HepG2 (cell line): ENCODE results near the gene CARD19. TPM values are rescaled to one million over a fixed set of nuclear protein-coding genes. Genes with fewer than 3 reads are reported as not detected.

Experiments used
- MZF1 ChIP-seq: sonication (generic); formaldehyde crosslinking; IDR thresholded peaks from 2 replicates; pipeline ENCODE4 v1.8.1; 2023; ENCODE audit warnings: mild to moderate bottlenecking, missing genetic modification reagents, borderline replicate concordance
- NR2F6 ChIP-seq, 2 experiments: IDR thresholded peaks; 2 replicates each; pipeline ENCODE4 v1.6.1; 2016; ENCODE audit warnings: antibody characterized with exemption in 1 of 2, mild to moderate bottlenecking in 1 of 2
- POGZ ChIP-seq: sonication (generic); formaldehyde crosslinking; IDR thresholded peaks from 2 replicates; pipeline ENCODE4 v1.4.0; 2020; ENCODE audit warnings: mild to moderate bottlenecking, missing genetic modification reagents
- SP5 ChIP-seq: IDR thresholded peaks from 2 replicates; pipeline ENCODE4 v1.6.1; 2016; ENCODE audit warnings: low read depth, borderline replicate concordance
- ZIK1 ChIP-seq: sonication (generic); formaldehyde crosslinking; IDR thresholded peaks from 2 replicates; pipeline ENCODE4 v1.5.0; 2020; ENCODE audit warnings: mild to moderate bottlenecking, low read depth, missing genetic modification reagents, borderline replicate concordance
- ZMYM2 ChIP-seq: sonication (generic); formaldehyde crosslinking; IDR thresholded peaks from 2 replicates; pipeline ENCODE4 v1.8.0; 2022; ENCODE audit warnings: mild to moderate bottlenecking, missing genetic modification reagents
- ZNF547 ChIP-seq: sonication (generic); formaldehyde crosslinking; IDR thresholded peaks from 2 replicates; pipeline ENCODE4 v1.5.1; 2020; ENCODE audit warnings: mild to moderate bottlenecking, missing genetic modification reagents
- ZNF562 ChIP-seq: sonication (generic); formaldehyde crosslinking; IDR thresholded peaks from 2 replicates; pipeline ENCODE4 v1.8.0; 2022; ENCODE audit warnings: missing genetic modification reagents, borderline replicate concordance
- ZNF598 ChIP-seq: sonication (generic); formaldehyde crosslinking; IDR thresholded peaks from 2 replicates; pipeline ENCODE4 v1.5.1; 2020; ENCODE audit warnings: mild to moderate bottlenecking, missing genetic modification reagents, borderline replicate concordance
- ZNF772 ChIP-seq: sonication (generic); formaldehyde crosslinking; IDR thresholded peaks from 2 replicates; pipeline ENCODE4 v1.5.0; 2020; ENCODE audit warnings: mild to moderate bottlenecking, missing genetic modification reagents
- ZSCAN20 ChIP-seq: sonication (generic); formaldehyde crosslinking; IDR thresholded peaks from 2 replicates; pipeline ENCODE4 v1.4.0; 2020; ENCODE audit warnings: missing genetic modification reagents, mild to moderate bottlenecking, borderline replicate concordance
- ZSCAN31 ChIP-seq: sonication (generic); formaldehyde crosslinking; IDR thresholded peaks from 2 replicates; pipeline ENCODE4 v1.5.0; 2020; ENCODE audit warnings: low read depth, mild to moderate bottlenecking, missing genetic modification reagents
- polyA plus RNA-seq, 8 experiments: library from polyadenylated mRNA; depleted of rRNA in 3 of 8; stranded (reverse) in 7 of 8; unstranded in 1 of 8; fragments of >200 nt; fragmentation: Illumina TruSeq in 4 of 8; extraction: Trizol in 4 of 8; gene quantifications; 2 replicates each; pipeline versions ENCODE4 v1.2.1 to v1.2.3, GENCODE V29; 2011 to 2016; ENCODE audit warnings: low read depth in 4 of 8, missing spikeins in 1 of 8, mixed read lengths in 1 of 8; ENCODE audit not compliant: insufficient read depth in 1 of 8
- total RNA-seq, 5 experiments: library from RNA; depleted of rRNA; stranded (reverse); fragments of >200 nt; fragmentation: Illumina TruSeq; extraction: Trizol; gene quantifications; 2 replicates each; pipeline ENCODE4 v1.2.3, GENCODE V29; 2016; ENCODE audit warnings: low read depth in 1 of 5
- TF ChIP-seq, protein P1 (sequence below): sonication (generic); formaldehyde crosslinking; IDR thresholded peaks from 2 replicates; pipeline ENCODE4; 2020; ENCODE audit warnings: missing genetic modification reagents, mild to moderate bottlenecking, borderline replicate concordance
- TF ChIP-seq, protein P2 (sequence below): sonication (generic); formaldehyde crosslinking; IDR thresholded peaks from 2 replicates; pipeline ENCODE4 v1.5.1; 2020; ENCODE audit warnings: missing genetic modification reagents, mild to moderate bottlenecking, borderline replicate concordance
- TF ChIP-seq, protein P3 (sequence below): sonication (generic); formaldehyde crosslinking; IDR thresholded peaks from 2 replicates; pipeline ENCODE4 v1.5.1; 2020; ENCODE audit warnings: mild to moderate bottlenecking, missing genetic modification reagents, borderline replicate concordance

Gene CARD19
- total and polyA plus RNA-seq, 2 of the 13 experiments (the other 11 are each of a cell fraction or from before 2014, with no cell fraction given): 18.4 to 47.2 TPM

DNA sequence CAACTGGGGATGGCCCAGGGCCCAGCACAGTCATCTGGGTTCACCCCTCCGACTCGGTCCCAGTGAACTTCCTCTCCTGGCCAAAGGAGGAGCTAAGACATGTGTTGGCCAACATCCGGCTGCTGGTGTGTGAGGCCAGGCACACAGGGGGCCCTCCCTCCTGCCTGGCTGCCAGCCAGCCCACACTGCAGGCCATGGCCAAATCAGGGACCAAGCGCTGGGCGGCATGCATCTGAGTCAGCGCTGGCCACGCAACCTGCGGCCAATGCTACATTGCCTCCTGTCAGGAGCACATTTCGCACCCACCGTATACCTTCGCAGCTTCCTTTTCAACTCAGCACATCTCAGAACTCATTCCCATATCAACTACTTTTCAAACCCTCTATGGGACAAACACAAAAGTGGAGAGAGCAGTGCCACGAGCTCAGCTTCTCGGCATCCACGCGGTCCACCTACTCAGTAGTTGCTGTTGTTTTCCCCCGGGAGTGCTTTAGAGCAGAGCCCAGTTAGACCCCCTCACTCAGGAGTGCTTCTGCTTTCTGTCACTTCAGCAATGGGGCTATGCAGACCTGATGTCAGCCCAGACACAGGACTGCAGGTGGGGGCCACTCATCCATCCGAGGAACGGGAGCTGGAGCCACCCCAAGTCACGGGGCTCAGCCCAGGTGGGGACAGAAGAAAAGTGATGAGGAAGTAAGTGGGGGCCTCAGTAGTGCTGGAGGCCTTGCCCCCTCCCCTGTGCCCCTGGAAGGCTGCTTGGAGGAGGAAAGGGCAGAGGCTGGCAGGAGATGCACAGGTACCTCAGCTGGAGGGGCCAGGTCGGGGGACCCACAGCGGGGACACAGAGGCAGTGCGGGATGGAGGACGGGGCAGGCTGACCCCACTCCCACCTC is 24.2 kb downstream of the CARD19 start (continued):
- TF ChIP-seq ZNF547 (CRISPR knock-in tag): peak; percentile 51; the same call in 1 of the 2 replicates
- TF ChIP-seq ZIK1 (CRISPR knock-in tag): peak; percentile 83
- peak; percentile 90 for TF ChIP-seq ZSCAN31
- TF ChIP-seq ZNF772 (CRISPR knock-in tag): peak; percentile 79
- TF ChIP-seq NR2F6 (IDR thresholded peaks at IDR 0.05): no peak
- peak; percentile 84 for TF ChIP-seq NR2F6 (CRISPR knock-in tag; IDR thresholded peaks at IDR 0.05)
- TF ChIP-seq ZSCAN20 (CRISPR knock-in tag): 0 out of 2 replicates have a peak, but pooled peaks have one; percentile 37
- TF ChIP-seq, protein P1, sequence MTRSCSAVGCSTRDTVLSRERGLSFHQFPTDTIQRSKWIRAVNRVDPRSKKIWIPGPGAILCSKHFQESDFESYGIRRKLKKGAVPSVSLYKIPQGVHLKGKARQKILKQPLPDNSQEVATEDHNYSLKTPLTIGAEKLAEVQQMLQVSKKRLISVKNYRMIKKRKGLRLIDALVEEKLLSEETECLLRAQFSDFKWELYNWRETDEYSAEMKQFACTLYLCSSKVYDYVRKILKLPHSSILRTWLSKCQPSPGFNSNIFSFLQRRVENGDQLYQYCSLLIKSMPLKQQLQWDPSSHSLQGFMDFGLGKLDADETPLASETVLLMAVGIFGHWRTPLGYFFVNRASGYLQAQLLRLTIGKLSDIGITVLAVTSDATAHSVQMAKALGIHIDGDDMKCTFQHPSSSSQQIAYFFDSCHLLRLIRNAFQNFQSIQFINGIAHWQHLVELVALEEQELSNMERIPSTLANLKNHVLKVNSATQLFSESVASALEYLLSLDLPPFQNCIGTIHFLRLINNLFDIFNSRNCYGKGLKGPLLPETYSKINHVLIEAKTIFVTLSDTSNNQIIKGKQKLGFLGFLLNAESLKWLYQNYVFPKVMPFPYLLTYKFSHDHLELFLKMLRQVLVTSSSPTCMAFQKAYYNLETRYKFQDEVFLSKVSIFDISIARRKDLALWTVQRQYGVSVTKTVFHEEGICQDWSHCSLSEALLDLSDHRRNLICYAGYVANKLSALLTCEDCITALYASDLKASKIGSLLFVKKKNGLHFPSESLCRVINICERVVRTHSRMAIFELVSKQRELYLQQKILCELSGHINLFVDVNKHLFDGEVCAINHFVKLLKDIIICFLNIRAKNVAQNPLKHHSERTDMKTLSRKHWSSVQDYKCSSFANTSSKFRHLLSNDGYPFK (CRISPR knock-in tag): peak; percentile 89
- peak; percentile 80 for TF ChIP-seq SP5 (CRISPR knock-in tag)
- TF ChIP-seq, protein P2, sequence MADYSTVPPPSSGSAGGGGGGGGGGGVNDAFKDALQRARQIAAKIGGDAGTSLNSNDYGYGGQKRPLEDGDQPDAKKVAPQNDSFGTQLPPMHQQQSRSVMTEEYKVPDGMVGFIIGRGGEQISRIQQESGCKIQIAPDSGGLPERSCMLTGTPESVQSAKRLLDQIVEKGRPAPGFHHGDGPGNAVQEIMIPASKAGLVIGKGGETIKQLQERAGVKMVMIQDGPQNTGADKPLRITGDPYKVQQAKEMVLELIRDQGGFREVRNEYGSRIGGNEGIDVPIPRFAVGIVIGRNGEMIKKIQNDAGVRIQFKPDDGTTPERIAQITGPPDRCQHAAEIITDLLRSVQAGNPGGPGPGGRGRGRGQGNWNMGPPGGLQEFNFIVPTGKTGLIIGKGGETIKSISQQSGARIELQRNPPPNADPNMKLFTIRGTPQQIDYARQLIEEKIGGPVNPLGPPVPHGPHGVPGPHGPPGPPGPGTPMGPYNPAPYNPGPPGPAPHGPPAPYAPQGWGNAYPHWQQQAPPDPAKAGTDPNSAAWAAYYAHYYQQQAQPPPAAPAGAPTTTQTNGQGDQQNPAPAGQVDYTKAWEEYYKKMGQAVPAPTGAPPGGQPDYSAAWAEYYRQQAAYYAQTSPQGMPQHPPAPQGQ: peak; percentile 95; the same call in 1 of the 2 replicates
- peak; percentile 53; the same call in 1 of the 2 replicates for TF ChIP-seq ZNF598 (CRISPR knock-in tag)
- no peak; the same call in 1 of the 2 replicates for TF ChIP-seq ZMYM2 (CRISPR knock-in tag)
- 0 out of 2 replicates have a peak, but pooled peaks have one; percentile 63 for TF ChIP-seq MZF1 (CRISPR knock-in tag)
- TF ChIP-seq, protein P3, sequence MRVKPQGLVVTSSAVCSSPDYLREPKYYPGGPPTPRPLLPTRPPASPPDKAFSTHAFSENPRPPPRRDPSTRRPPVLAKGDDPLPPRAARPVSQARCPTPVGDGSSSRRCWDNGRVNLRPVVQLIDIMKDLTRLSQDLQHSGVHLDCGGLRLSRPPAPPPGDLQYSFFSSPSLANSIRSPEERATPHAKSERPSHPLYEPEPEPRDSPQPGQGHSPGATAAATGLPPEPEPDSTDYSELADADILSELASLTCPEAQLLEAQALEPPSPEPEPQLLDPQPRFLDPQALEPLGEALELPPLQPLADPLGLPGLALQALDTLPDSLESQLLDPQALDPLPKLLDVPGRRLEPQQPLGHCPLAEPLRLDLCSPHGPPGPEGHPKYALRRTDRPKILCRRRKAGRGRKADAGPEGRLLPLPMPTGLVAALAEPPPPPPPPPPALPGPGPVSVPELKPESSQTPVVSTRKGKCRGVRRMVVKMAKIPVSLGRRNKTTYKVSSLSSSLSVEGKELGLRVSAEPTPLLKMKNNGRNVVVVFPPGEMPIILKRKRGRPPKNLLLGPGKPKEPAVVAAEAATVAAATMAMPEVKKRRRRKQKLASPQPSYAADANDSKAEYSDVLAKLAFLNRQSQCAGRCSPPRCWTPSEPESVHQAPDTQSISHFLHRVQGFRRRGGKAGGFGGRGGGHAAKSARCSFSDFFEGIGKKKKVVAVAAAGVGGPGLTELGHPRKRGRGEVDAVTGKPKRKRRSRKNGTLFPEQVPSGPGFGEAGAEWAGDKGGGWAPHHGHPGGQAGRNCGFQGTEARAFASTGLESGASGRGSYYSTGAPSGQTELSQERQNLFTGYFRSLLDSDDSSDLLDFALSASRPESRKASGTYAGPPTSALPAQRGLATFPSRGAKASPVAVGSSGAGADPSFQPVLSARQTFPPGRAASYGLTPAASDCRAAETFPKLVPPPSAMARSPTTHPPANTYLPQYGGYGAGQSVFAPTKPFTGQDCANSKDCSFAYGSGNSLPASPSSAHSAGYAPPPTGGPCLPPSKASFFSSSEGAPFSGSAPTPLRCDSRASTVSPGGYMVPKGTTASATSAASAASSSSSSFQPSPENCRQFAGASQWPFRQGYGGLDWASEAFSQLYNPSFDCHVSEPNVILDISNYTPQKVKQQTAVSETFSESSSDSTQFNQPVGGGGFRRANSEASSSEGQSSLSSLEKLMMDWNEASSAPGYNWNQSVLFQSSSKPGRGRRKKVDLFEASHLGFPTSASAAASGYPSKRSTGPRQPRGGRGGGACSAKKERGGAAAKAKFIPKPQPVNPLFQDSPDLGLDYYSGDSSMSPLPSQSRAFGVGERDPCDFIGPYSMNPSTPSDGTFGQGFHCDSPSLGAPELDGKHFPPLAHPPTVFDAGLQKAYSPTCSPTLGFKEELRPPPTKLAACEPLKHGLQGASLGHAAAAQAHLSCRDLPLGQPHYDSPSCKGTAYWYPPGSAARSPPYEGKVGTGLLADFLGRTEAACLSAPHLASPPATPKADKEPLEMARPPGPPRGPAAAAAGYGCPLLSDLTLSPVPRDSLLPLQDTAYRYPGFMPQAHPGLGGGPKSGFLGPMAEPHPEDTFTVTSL (CRISPR knock-in tag): peak; percentile 50; the same call in 1 of the 2 replicates
- peak; percentile 82 for TF ChIP-seq POGZ (CRISPR knock-in tag)
- no peak for TF ChIP-seq ZNF562
